ENCODE measurements around the gene ZBTB9.

Gene ZBTB9

GRCh38 chr6:33490621-33491020 lies 36.2 kb downstream of the ZBTB9 start:
- no peak for TF ChIP-seq CTCF (IDR thresholded peaks at IDR 0.05)

GRCh38 chr6:33492093-33492492 lies 37.7 kb downstream of the ZBTB9 start:
- TF ChIP-seq CTCF (IDR thresholded peaks at IDR 0.05): no peak

GRCh38 chr6:33497157-33497556 lies 42.8 kb downstream of the ZBTB9 start:
- TF ChIP-seq CTCF (IDR thresholded peaks at IDR 0.05): no peak

- TF ChIP-seq CTCF (IDR thresholded peaks at IDR 0.05): no peak
These were observed 48.1 kb downstream of the ZBTB9 start for GRCh38 chr6:33502486-33502885.

- TF ChIP-seq CTCF (IDR thresholded peaks at IDR 0.05): no peak
These were observed 50.1 kb downstream of the ZBTB9 start for GRCh38 chr6:33504486-33504885.

GRCh38 chr6:33505548-33506370 lies 51.4 kb downstream of the ZBTB9 start:
- TF ChIP-seq CTCF (IDR thresholded peaks at IDR 0.05): no peak

Measured in LNCAP (cell line).